Measurements from ENCODE around the gene KRT2. TPM values are rescaled to one million over a fixed set of nuclear protein-coding genes. Genes with fewer than 3 reads are reported as not detected.

The KRT2 gene
- total RNA-seq, 1 donor from 2014 or later = not detected

DNA sequence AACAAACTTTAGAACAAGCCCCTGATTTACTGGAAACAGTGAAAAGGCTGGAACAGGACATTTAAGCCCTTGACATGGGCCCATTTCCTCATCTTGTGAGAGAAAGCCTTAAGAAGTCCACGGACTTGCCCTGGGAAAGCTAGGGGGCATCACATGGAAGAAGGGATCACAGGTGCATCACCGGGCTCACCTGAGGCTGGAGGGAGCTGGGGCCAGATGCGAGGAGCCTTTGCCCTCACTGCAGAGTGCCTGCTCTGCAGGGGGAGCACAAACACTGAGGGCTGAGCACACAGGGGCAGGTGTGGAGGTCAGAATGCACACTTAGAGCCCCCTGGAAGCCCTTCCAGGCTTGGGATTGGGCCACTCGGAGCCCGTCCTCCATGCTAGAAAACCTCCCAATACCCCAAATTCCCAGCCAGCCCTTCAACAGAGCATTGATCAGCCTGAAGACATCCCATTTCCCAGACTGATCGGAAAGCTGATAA, 33.4 kb upstream of the KRT2 start:
- no peak for DNase-seq (ENCODE audit: extremely low spot score, unreplicated experiment)
- Mint-ChIP-seq H3K4me3 (ENCODE audit: unreplicated experiment) (no peak overlapping the region), H3K36me3 (ENCODE audit: unreplicated experiment) (no peaks in the 10 kb centered on the region), H3K27ac (ENCODE audit: unreplicated experiment) (no peak overlapping the region), H3K9me3 (ENCODE audit: unreplicated experiment) (no peaks in the 10 kb centered on the region), H3K27me3 (ENCODE audit: unreplicated experiment) (peaks cover 85% of the 10 kb centered on the region), H3K4me1 (ENCODE audit: unreplicated experiment) (no peaks in the 10 kb centered on the region)
- TF ChIP-seq, protein P1, sequence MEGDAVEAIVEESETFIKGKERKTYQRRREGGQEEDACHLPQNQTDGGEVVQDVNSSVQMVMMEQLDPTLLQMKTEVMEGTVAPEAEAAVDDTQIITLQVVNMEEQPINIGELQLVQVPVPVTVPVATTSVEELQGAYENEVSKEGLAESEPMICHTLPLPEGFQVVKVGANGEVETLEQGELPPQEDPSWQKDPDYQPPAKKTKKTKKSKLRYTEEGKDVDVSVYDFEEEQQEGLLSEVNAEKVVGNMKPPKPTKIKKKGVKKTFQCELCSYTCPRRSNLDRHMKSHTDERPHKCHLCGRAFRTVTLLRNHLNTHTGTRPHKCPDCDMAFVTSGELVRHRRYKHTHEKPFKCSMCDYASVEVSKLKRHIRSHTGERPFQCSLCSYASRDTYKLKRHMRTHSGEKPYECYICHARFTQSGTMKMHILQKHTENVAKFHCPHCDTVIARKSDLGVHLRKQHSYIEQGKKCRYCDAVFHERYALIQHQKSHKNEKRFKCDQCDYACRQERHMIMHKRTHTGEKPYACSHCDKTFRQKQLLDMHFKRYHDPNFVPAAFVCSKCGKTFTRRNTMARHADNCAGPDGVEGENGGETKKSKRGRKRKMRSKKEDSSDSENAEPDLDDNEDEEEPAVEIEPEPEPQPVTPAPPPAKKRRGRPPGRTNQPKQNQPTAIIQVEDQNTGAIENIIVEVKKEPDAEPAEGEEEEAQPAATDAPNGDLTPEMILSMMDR (IDR thresholded peaks at IDR 0.05) = no peak

DNA sequence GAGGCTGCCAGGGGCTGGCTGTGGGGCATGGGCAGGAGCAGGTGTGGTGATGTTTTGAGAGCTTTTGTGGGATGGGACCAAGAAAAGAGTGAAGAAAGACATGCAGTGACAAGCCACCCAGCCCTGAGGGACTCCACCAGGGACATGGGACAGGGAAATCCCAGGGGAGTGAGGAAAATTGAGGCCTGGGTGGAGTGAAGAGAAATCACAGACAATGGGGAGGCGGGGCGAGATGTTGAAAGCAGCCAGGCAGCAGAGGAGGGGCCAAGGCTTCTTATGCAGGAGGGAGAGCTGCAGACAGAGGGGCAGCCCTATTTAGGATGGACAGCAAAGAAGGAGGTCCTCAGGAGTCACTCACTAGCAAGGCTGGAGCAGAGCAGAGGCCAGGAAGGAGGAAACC, 32.4 kb upstream of the KRT2 start:
- TF ChIP-seq, protein P1 (IDR thresholded peaks at IDR 0.05) = no peak
- no peak for DNase-seq (ENCODE audit: extremely low spot score, unreplicated experiment)
- H3K4me1 Mint-ChIP-seq (ENCODE audit: unreplicated experiment) = no peaks in the 10 kb centered on the region
- H3K9me3 Mint-ChIP-seq (ENCODE audit: unreplicated experiment) = no peaks in the 10 kb centered on the region
- no peak overlapping the region for H3K4me3 Mint-ChIP-seq (ENCODE audit: unreplicated experiment)
- H3K27me3 Mint-ChIP-seq (ENCODE audit: unreplicated experiment) = peaks cover 79% of the 10 kb centered on the region
- no peaks in the 10 kb centered on the region for H3K36me3 Mint-ChIP-seq (ENCODE audit: unreplicated experiment)
- no peak overlapping the region for H3K27ac Mint-ChIP-seq (ENCODE audit: unreplicated experiment)

DNA sequence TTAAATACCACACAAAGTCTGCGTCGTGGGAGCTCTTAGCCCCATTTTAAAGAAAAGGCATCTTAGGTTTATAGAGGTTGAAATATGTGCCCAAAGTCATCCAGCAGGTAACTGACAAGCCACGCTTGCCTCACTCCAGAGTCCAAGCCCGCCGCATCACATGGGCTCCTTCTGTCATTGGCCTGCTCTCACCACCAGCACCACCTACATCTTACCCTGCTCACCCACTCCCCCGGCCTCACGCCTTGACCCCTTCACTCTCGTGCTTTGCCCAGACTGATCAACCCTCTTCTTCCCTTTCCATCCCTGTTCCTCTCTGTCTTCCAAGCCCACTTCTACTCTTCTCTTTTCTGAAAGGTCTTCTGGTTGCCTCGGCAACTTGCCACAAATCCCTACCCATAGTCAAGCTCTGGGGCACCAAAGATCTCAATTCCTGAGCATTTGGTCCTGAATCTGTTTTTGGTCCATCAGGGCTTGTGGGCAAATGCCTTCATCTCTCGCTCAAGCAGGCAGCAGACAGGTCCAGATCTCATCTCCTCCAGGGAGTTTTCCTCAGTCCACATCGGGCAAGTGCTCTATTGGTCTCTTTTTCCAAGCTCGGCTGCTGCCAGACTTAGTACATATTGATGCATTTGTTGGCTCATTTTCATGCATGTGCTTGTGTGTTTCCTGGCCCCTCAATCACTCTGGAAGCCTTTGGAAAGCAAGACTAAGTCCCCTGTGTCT, 31.7 kb upstream of the KRT2 start:
- no peak for DNase-seq (ENCODE audit: extremely low spot score, unreplicated experiment)
- Mint-ChIP-seq H3K27me3 (ENCODE audit: unreplicated experiment) (peaks cover 76% of the 10 kb centered on the region), H3K4me1 (ENCODE audit: unreplicated experiment) (no peaks in the 10 kb centered on the region), H3K36me3 (ENCODE audit: unreplicated experiment) (no peaks in the 10 kb centered on the region), H3K27ac (ENCODE audit: unreplicated experiment) (no peak overlapping the region), H3K9me3 (ENCODE audit: unreplicated experiment) (no peaks in the 10 kb centered on the region), H3K4me3 (ENCODE audit: unreplicated experiment) (no peak overlapping the region)
- TF ChIP-seq, protein P1 (IDR thresholded peaks at IDR 0.05) = no peak

DNA sequence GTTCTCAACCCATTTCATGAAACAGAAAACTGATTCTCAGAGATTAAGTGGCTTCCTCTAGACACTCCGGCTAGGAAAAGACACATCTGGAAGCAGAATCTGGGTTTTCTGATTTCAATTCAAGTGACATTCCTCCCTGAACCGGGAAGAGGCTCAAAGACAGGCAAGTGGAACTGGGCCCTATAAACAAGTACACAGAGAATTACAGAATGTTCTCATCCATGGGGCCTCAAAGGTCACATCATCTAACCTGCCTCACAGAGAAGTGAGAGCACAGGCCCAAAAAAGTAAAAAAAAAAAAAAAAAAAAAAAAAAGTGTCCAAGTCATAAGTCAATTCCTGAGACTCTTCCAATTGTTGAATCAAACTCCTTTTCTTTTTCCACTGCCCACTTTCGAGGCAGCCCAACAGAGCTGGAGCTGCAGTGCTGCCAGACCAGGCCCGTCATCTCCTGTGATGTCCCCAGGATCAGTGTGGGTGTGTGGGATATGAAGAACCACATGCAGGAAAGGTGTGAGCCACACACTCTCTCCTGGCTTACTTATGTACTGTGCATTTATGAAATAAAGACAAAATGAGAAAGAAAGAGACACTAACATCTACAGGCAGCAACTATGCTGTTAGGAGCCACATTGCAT, 31.0 kb upstream of the KRT2 start:
- H3K27me3 Mint-ChIP-seq (ENCODE audit: unreplicated experiment) = peaks cover 76% of the 10 kb centered on the region
- DNase-seq (ENCODE audit: extremely low spot score, unreplicated experiment) = no peak
- TF ChIP-seq, protein P1 (IDR thresholded peaks at IDR 0.05) = no peak
- H3K4me3 Mint-ChIP-seq (ENCODE audit: unreplicated experiment) = no peak overlapping the region
- H3K27ac Mint-ChIP-seq (ENCODE audit: unreplicated experiment) = no peak overlapping the region
- no peaks in the 10 kb centered on the region for H3K9me3 Mint-ChIP-seq (ENCODE audit: unreplicated experiment)
- no peaks in the 10 kb centered on the region for H3K36me3 Mint-ChIP-seq (ENCODE audit: unreplicated experiment)
- no peaks in the 10 kb centered on the region for H3K4me1 Mint-ChIP-seq (ENCODE audit: unreplicated experiment)

DNA sequence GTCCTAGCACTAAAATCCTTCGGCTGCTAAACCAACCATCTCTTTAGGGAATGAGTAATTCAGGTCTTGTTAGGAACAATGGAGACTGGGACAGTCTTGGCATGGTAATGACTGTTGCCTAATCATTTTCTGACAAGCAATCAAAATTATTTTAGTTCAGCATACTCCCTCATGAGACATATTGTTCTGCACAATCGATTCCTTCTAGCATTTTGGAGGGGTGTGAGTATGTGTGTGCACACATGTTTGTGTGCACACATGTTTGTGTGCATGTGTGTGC, 30.3 kb upstream of the KRT2 start:
- Mint-ChIP-seq H3K9me3 (ENCODE audit: unreplicated experiment) (no peaks in the 10 kb centered on the region), H3K27me3 (ENCODE audit: unreplicated experiment) (peaks cover 73% of the 10 kb centered on the region), H3K36me3 (ENCODE audit: unreplicated experiment) (no peaks in the 10 kb centered on the region), H3K4me3 (ENCODE audit: unreplicated experiment) (no peak overlapping the region), H3K4me1 (ENCODE audit: unreplicated experiment) (no peaks in the 10 kb centered on the region), H3K27ac (ENCODE audit: unreplicated experiment) (no peak overlapping the region)
- TF ChIP-seq, protein P1 (IDR thresholded peaks at IDR 0.05) = no peak
- DNase-seq (ENCODE audit: extremely low spot score, unreplicated experiment) = no peak
